OCI-LY1 (cell line): ENCODE measurements around the gene CWC22.
"Not testable (repeated sequence)": the region's sequence is repeated elsewhere in the genome, so short reads cannot be mapped to it uniquely, and the experiment has no call there.

Experiments used
- H2AFZ ChIP-seq: fragments of 200-600 bp; sonication (generic), shearing (Covaris generic); 2 replicates; pipeline ENCODE4 v1.6.0; 2014; ENCODE audit warnings: antibody characterized with exemption, mild to moderate bottlenecking, low read length
- H3F3A ChIP-seq: fragments of 200-600 bp; sonication (generic), shearing (Covaris generic); 2 replicates; pipeline ENCODE4 v1.6.0; 2014; ENCODE audit warnings: mild to moderate bottlenecking, antibody characterized with exemption, low read length, moderate library complexity; ENCODE audit not compliant: insufficient read depth
- H3K27ac ChIP-seq: fragments of 200-600 bp; sonication (generic); 2 replicates; pipeline ENCODE4 v1.5.1; 2014; ENCODE audit warnings: low read length, mixed run types, mild to moderate bottlenecking, low read depth; ENCODE audit not compliant: poor library complexity, severe bottlenecking
- H3K27me3 ChIP-seq: fragments of 200-600 bp; sonication (generic); 2 replicates; pipeline ENCODE4 v1.6.0; 2014; ENCODE audit warnings: antibody characterized with exemption, mild to moderate bottlenecking, low read length, moderate library complexity; ENCODE audit not compliant: insufficient read depth
- H3K36me3 ChIP-seq: fragments of 200-600 bp; sonication (generic); 2 replicates; pipeline ENCODE4 v1.6.1; 2014; ENCODE audit warnings: mild to moderate bottlenecking, antibody characterized with exemption, low read length, moderate library complexity, mixed read lengths; ENCODE audit not compliant: insufficient read depth
- H3K4me1 ChIP-seq: fragments of 200-600 bp; sonication (generic); 2 replicates; pipeline ENCODE4 v1.5.1; 2014; ENCODE audit warnings: mild to moderate bottlenecking, low read length, moderate library complexity; ENCODE audit not compliant: insufficient read depth, severe bottlenecking
- H3K4me2 ChIP-seq: fragments of 200-600 bp; sonication (generic), shearing (Covaris generic); 2 replicates; pipeline ENCODE4 v1.6.1; 2014; ENCODE audit warnings: low read length
- H3K4me3 ChIP-seq: fragments of 200-600 bp; sonication (generic); 2 replicates; pipeline ENCODE4 v1.5.1; 2014; ENCODE audit warnings: low read length, low read depth, mild to moderate bottlenecking, mixed read lengths; ENCODE audit not compliant: poor library complexity, severe bottlenecking
- H3K79me2 ChIP-seq: fragments of 200-600 bp; shearing (Covaris generic); 2 replicates; pipeline ENCODE4 v1.6.1; 2016; ENCODE audit warnings: mixed run types, low read length, mixed read lengths; ENCODE audit not compliant: insufficient read depth
- H3K9ac ChIP-seq: fragments of 200-600 bp; sonication (generic), shearing (Covaris generic); 2 replicates; pipeline ENCODE4 v1.6.1; 2014; ENCODE audit warnings: mild to moderate bottlenecking, low read length, mixed read lengths
- H3K9me2 ChIP-seq: fragments of 200-600 bp; sonication (generic), shearing (Covaris generic); 2 replicates; pipeline ENCODE4 v1.6.1; 2014; ENCODE audit warnings: low read depth, mild to moderate bottlenecking, low read length, mixed read lengths
- H3K9me3 ChIP-seq: fragments of 200-600 bp; shearing (Covaris generic); 2 replicates; pipeline ENCODE4 v1.6.1; 2014; ENCODE audit warnings: low read length, mixed read lengths
- H4K20me1 ChIP-seq: fragments of 200-600 bp; sonication (generic), shearing (Covaris generic); 2 replicates; pipeline ENCODE4 v1.6.0; 2016; ENCODE audit warnings: mild to moderate bottlenecking, low read length; ENCODE audit not compliant: insufficient read depth
- CTCF ChIP-seq: fragments of 200-600 bp; sonication (generic), shearing (Covaris generic); IDR thresholded peaks from 2 replicates; pipeline ENCODE4 v1.5.1; 2017; ENCODE audit warnings: mild to moderate bottlenecking, antibody characterized with exemption, low read length, moderate library complexity, mixed read lengths
- EZH2 ChIP-seq: fragments of 200-600 bp; sonication (generic), shearing (Covaris generic); IDR thresholded peaks from 2 replicates; pipeline ENCODE4 v1.8.0; 2017; ENCODE audit warnings: borderline replicate concordance, mixed run types, mild to moderate bottlenecking, antibody characterized with exemption, low read length, moderate library complexity, mixed read lengths

Gene CWC22

GRCh38 chr2:179965291-179966258, 41.5 kb downstream of the CWC22 start:
- H2AFZ ChIP-seq: no peak overlapping the region
- H3F3A ChIP-seq: no peaks in the 10 kb centered on the region
- H3K9me3 ChIP-seq: no peaks in the 10 kb centered on the region
- no peaks in the 10 kb centered on the region for H3K9me2 ChIP-seq
- H3K4me1 ChIP-seq: no peaks in the 10 kb centered on the region
- no peaks in the 10 kb centered on the region for H4K20me1 ChIP-seq
- no peak for TF ChIP-seq EZH2
- TF ChIP-seq CTCF: no peak
- no peak overlapping the region for H3K4me3 ChIP-seq
- H3K36me3 ChIP-seq: peaks cover 80% of the 10 kb centered on the region
- H3K27ac ChIP-seq: no peak overlapping the region
- H3K27me3 ChIP-seq: no peaks in the 10 kb centered on the region
- no peaks in the 10 kb centered on the region for H3K79me2 ChIP-seq
- no peak overlapping the region for H3K4me2 ChIP-seq
- H3K9ac ChIP-seq: no peak overlapping the region

GRCh38 chr2:179963626-179964025, 43.5 kb downstream of the CWC22 start:
- Histone ChIP-seq H3K36me3 (peaks cover 75% of the 10 kb centered on the region), H3K4me3 (no peak overlapping the region), H3K9ac (no peak overlapping the region), H3F3A (no peaks in the 10 kb centered on the region), H3K9me3 (no peaks in the 10 kb centered on the region), H3K4me1 (no peaks in the 10 kb centered on the region), H3K4me2 (no peak overlapping the region), H3K79me2 (no peaks in the 10 kb centered on the region), H3K9me2 (no peaks in the 10 kb centered on the region), H2AFZ (no peak overlapping the region), H3K27me3 (no peaks in the 10 kb centered on the region), H4K20me1 (no peaks in the 10 kb centered on the region), H3K27ac (no peak overlapping the region)
- TF ChIP-seq CTCF: no peak
- no peak for TF ChIP-seq EZH2

GRCh38 chr2:179958251-179958650, 48.8 kb downstream of the CWC22 start:
- H3K9me2 ChIP-seq, H3K27ac ChIP-seq, H2AFZ ChIP-seq, H3K79me2 ChIP-seq, H3K4me3 ChIP-seq, H4K20me1 ChIP-seq, H3K27me3 ChIP-seq, H3K9me3 ChIP-seq, H3K9ac ChIP-seq, H3K4me2 ChIP-seq, H3F3A ChIP-seq, H3K4me1 ChIP-seq: not testable (repeated sequence)
- peaks cover 49% of the 10 kb centered on the region; the same call in 1 of the 2 replicates for H3K36me3 ChIP-seq
